Measurements from ENCODE around the gene OR4Q2.

DNA sequence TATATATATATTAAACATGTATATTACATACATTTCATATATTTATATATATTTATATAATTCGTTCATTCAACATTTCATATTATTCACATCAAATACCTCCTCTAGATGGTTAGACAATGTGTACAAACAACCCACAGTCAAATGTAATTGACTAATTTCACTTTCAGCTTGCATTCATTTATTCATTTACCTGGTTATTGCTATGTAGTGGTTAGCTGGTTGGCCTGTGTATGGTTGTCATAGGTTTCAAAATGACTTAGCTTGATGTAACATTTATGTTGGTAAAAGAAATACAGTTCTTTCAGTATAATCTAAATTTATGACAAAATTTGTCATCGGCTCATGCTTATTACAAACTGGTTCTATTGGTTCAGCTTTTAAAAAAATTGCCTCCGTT lies 33.5 kb downstream of the OR4Q2 start:
- TF ChIP-seq CTCF (IDR thresholded peaks at IDR 0.05; ENCODE audit: extremely low read depth in 1 of 2, insufficient read depth in 1 of 2, low read depth in 1 of 2, low read length in 2 of 2), result no peak
- TF ChIP-seq MAX (IDR thresholded peaks at IDR 0.05; ENCODE audit: insufficient read depth, insufficient read length), result no peak
- TF ChIP-seq POLR2A (IDR thresholded peaks at IDR 0.05; ENCODE audit: low read depth, low read length), result no peak
- no peak for TF ChIP-seq JUN (IDR thresholded peaks at IDR 0.05; ENCODE audit: borderline replicate concordance, insufficient read depth, insufficient read length, low read depth)
